Liver (tissue), 3 donors: Measurements from ENCODE around the gene KYNU.

ENCODE experiments used
- EGR1 ChIP-seq, 2 donors: IDR thresholded peaks; 2 replicates each; pipeline ENCODE4 v1.6.1; 2016 to 2018; ENCODE audit warnings: antibody characterized with exemption in 2 of 2, low read depth in 2 of 2
- FOXA2 ChIP-seq: IDR thresholded peaks from 2 replicates; pipeline ENCODE4 v1.6.1; 2016; ENCODE audit warnings: antibody characterized with exemption
- GABPA ChIP-seq, 2 donors: IDR thresholded peaks in 1 of 2; conservative IDR thresholded peaks in 1 of 2; 2 replicates each; pipeline ENCODE4 v1.6.1; 2016; ENCODE audit warnings: antibody characterized with exemption in 2 of 2, mild to moderate bottlenecking in 1 of 2, moderate library complexity in 1 of 2
- JUND ChIP-seq, 2 donors: IDR thresholded peaks; 2 replicates each; pipeline ENCODE4 v1.6.1; 2016; ENCODE audit warnings: antibody characterized with exemption in 2 of 2
- RAD21 ChIP-seq, 2 donors: IDR thresholded peaks; 2 replicates each; pipeline ENCODE4 v1.6.1; 2016; ENCODE audit warnings: antibody characterized with exemption in 2 of 2, mild to moderate bottlenecking in 2 of 2
- SP1 ChIP-seq: IDR thresholded peaks from 2 replicates; pipeline ENCODE4 v1.6.1; 2018; ENCODE audit warnings: antibody characterized with exemption, mild to moderate bottlenecking
- TAF1 ChIP-seq: conservative IDR thresholded peaks from 2 replicates; pipeline ENCODE4 v1.6.1; 2016; ENCODE audit warnings: antibody characterized with exemption, mild to moderate bottlenecking
- TF ChIP-seq, protein P1 (sequence below): fragments of 150-350 bp; IDR thresholded peaks from 2 replicates; pipeline ENCODE4 v1.5.1; 2017; ENCODE audit warnings: improper control_type of control experiment, low read depth, low read length; ENCODE audit not compliant: missing input control
- TF ChIP-seq, protein P2 (sequence below): IDR thresholded peaks from 2 replicates; pipeline ENCODE4 v1.6.1; 2016; ENCODE audit warnings: antibody characterized with exemption, mild to moderate bottlenecking
- TF ChIP-seq, protein P3 (sequence below): IDR thresholded peaks from 2 replicates; pipeline ENCODE4 v1.6.1; 2016; ENCODE audit warnings: antibody characterized with exemption
- donor health status: healthy.
- donor health status: healthy.

GRCh38 chr2:142862299-142862698 is 15.2 kb upstream of the KYNU start:
- TF ChIP-seq GABPA (IDR thresholded peaks at IDR 0.05 in 1 of 2, conservative IDR thresholded peaks at IDR 0.05 in 1 of 2) = no peak
- TF ChIP-seq, protein P1, sequence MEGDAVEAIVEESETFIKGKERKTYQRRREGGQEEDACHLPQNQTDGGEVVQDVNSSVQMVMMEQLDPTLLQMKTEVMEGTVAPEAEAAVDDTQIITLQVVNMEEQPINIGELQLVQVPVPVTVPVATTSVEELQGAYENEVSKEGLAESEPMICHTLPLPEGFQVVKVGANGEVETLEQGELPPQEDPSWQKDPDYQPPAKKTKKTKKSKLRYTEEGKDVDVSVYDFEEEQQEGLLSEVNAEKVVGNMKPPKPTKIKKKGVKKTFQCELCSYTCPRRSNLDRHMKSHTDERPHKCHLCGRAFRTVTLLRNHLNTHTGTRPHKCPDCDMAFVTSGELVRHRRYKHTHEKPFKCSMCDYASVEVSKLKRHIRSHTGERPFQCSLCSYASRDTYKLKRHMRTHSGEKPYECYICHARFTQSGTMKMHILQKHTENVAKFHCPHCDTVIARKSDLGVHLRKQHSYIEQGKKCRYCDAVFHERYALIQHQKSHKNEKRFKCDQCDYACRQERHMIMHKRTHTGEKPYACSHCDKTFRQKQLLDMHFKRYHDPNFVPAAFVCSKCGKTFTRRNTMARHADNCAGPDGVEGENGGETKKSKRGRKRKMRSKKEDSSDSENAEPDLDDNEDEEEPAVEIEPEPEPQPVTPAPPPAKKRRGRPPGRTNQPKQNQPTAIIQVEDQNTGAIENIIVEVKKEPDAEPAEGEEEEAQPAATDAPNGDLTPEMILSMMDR = no peak
- no peak for TF ChIP-seq FOXA2
- TF ChIP-seq RAD21 (IDR thresholded peaks at IDR 0.05) = no peak
- TF ChIP-seq EGR1 (IDR thresholded peaks at IDR 0.05; ENCODE audit: low read depth in 2 of 2) = no peak
- TF ChIP-seq SP1 = no peak
- TF ChIP-seq, protein P2, sequence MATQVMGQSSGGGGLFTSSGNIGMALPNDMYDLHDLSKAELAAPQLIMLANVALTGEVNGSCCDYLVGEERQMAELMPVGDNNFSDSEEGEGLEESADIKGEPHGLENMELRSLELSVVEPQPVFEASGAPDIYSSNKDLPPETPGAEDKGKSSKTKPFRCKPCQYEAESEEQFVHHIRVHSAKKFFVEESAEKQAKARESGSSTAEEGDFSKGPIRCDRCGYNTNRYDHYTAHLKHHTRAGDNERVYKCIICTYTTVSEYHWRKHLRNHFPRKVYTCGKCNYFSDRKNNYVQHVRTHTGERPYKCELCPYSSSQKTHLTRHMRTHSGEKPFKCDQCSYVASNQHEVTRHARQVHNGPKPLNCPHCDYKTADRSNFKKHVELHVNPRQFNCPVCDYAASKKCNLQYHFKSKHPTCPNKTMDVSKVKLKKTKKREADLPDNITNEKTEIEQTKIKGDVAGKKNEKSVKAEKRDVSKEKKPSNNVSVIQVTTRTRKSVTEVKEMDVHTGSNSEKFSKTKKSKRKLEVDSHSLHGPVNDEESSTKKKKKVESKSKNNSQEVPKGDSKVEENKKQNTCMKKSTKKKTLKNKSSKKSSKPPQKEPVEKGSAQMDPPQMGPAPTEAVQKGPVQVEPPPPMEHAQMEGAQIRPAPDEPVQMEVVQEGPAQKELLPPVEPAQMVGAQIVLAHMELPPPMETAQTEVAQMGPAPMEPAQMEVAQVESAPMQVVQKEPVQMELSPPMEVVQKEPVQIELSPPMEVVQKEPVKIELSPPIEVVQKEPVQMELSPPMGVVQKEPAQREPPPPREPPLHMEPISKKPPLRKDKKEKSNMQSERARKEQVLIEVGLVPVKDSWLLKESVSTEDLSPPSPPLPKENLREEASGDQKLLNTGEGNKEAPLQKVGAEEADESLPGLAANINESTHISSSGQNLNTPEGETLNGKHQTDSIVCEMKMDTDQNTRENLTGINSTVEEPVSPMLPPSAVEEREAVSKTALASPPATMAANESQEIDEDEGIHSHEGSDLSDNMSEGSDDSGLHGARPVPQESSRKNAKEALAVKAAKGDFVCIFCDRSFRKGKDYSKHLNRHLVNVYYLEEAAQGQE = no peak
- TF ChIP-seq, protein P3, sequence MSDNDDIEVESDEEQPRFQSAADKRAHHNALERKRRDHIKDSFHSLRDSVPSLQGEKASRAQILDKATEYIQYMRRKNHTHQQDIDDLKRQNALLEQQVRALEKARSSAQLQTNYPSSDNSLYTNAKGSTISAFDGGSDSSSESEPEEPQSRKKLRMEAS = no peak
- TF ChIP-seq TAF1 = no peak
- TF ChIP-seq JUND (IDR thresholded peaks at IDR 0.05) = no peak
